ENCODE measurements around the gene THG1L. TPM values are rescaled to one million over a fixed set of nuclear protein-coding genes. Genes with fewer than 3 reads are reported as not detected.

Gene THG1L
- total and polyA plus RNA-seq, 2 donors (not counting 1 experiment from before 2014, with no cell fraction given), result 16.1 to 37.3 TPM

DNA sequence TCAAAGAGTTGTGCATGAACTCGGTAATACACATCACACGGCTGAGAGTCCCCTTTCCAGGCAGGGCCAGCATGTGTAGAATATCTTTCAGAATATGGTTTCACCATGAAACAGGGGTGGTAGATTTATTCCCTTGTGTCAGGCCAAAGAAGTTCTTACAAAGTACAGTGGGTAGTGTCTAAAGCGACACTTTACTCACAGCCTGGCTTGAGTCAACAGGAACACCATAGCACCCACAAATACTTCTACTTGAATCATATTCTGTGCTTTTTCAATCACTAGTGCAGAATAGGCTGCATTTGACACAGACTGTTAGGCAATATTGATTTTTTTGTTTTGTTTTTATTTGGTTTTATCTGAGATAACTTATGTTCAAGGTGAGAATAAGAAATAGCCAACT is 24.9 kb downstream of the THG1L start:
- TF ChIP-seq EZH2 (IDR thresholded peaks at IDR 0.05; ENCODE audit: low read length, missing control alignments), result no peak
- TF ChIP-seq, protein P1, sequence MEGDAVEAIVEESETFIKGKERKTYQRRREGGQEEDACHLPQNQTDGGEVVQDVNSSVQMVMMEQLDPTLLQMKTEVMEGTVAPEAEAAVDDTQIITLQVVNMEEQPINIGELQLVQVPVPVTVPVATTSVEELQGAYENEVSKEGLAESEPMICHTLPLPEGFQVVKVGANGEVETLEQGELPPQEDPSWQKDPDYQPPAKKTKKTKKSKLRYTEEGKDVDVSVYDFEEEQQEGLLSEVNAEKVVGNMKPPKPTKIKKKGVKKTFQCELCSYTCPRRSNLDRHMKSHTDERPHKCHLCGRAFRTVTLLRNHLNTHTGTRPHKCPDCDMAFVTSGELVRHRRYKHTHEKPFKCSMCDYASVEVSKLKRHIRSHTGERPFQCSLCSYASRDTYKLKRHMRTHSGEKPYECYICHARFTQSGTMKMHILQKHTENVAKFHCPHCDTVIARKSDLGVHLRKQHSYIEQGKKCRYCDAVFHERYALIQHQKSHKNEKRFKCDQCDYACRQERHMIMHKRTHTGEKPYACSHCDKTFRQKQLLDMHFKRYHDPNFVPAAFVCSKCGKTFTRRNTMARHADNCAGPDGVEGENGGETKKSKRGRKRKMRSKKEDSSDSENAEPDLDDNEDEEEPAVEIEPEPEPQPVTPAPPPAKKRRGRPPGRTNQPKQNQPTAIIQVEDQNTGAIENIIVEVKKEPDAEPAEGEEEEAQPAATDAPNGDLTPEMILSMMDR (conservative IDR thresholded peaks at IDR 0.05 in 1 of 2, IDR thresholded peaks at IDR 0.05 in 1 of 2; ENCODE audit: low read depth in 1 of 2, low read length in 2 of 2), result no peak

DNA sequence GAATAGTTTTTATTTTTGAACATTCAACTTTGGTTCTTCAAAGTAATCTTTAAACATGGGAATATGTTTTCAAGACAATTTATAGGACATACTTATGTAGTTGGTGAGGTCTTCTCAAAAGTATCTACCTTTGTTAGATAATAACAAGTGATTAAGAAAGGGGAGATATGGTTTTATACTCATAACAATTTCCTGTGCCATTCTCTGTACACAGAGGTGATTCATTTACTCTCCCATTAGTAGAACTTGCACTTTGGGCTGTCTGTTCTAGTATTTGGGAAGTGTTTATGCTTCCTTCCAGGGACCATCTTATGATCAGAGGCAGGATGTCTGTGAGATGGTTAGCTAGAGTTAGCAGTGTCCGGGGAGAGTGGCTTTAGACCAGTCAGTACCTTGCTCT is 27.5 kb downstream of the THG1L start:
- no peaks in the 10 kb centered on the region for H4K20me1 ChIP-seq (ENCODE audit: control insufficient read depth, extremely low read depth, insufficient read depth, low read length)

More for the DNA sequence above, 24.9 kb downstream of the THG1L start:
- no peak overlapping the region for H3K4me2 ChIP-seq (ENCODE audit: extremely low read depth, insufficient read depth, low read length)
- H3K79me2 ChIP-seq (ENCODE audit: control insufficient read depth, insufficient read depth, low read length), result no peaks in the 10 kb centered on the region
- no peak for DNase-seq (ENCODE audit: low read depth in 2 of 2)
- H3K36me3 ChIP-seq (ENCODE audit: control insufficient read depth, insufficient read depth, low read length), result peaks cover 4% of the 10 kb centered on the region
- no peak overlapping the region for H3K4me3 ChIP-seq (replicated peaks in 1 of 4; ENCODE audit: control extremely low read depth in 1 of 4, insufficient read depth in 1 of 4, low read depth in 3 of 4, low read length in 4 of 4)
- H4K20me1 ChIP-seq (ENCODE audit: control insufficient read depth, extremely low read depth, insufficient read depth, low read length), result no peaks in the 10 kb centered on the region
- H3K27ac ChIP-seq (ENCODE audit: insufficient read depth, low read length), result no peak overlapping the region
- no peaks in the 10 kb centered on the region for H3K4me1 ChIP-seq (ENCODE audit: control insufficient read depth, extremely low read depth, insufficient read depth, low read length)
- no peaks in the 10 kb centered on the region for H3K9me3 ChIP-seq (ENCODE audit: control insufficient read depth, insufficient read depth, low read depth, low read length)
- no peaks in the 10 kb centered on the region for H3K27me3 ChIP-seq (ENCODE audit: control insufficient read depth, insufficient read depth, low read length)
- no peak overlapping the region for H2AFZ ChIP-seq (ENCODE audit: low read length)
- H3K9ac ChIP-seq (ENCODE audit: insufficient read depth, low read length), result no peak overlapping the region

DNA sequence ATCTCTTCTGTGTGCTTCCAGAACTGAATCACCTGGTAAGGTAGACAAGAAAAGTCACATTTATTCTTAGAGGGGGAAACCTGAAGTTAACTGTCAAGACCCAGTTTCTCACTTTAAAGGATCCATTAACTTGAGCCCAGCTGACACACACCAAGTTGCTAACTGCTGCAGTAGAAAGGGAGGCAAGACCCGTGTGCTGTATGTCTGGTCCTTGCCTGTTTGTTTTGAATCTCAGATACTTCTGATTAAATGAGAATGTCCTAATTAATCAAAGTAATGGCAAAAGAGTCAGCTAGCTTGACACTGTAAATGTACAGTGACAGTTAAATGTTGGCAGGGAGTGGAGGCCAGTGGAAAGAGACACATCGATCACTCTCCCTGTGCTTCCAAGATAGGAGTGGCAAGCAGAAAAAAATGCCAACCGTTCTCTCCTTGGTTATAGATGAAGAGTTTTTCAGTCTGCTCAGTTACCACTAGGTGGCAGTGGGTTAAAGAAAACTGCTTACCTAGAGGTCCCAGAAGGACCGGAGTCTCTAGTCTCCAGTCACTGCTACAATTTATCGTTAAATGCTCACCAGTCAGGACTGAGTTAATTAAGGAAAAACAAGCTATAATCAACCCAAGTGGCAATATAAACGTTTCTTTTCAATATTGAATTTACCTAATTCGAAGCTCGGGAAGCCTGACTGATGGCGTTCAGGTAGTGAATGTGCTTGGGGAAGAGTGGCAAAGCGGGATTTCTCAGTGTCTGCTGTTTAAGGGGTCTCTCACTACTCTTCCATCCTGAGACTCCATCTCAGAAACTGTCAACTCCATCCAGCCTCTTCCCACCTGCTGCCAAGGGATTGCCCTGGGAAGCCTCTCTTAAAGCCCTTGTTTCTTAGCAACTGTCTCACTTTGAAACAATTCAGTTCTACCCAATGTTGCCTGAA is 30.7 kb downstream of the THG1L start:
- H3K9me3 ChIP-seq (ENCODE audit: control insufficient read depth, insufficient read depth, low read depth, low read length), result no peaks in the 10 kb centered on the region
- no peaks in the 10 kb centered on the region for H3K36me3 ChIP-seq (ENCODE audit: control insufficient read depth, insufficient read depth, low read length)
- no peak overlapping the region for H3K9ac ChIP-seq (ENCODE audit: insufficient read depth, low read length)
- DNase-seq (ENCODE audit: low read depth in 2 of 2), result peak; percentile 63 to 77
- no peaks in the 10 kb centered on the region for H3K27me3 ChIP-seq (ENCODE audit: control insufficient read depth, insufficient read depth, low read length)
- TF ChIP-seq EZH2 (IDR thresholded peaks at IDR 0.05; ENCODE audit: low read length, missing control alignments), result no peak
- TF ChIP-seq, protein P1 (conservative IDR thresholded peaks at IDR 0.05 in 1 of 2, IDR thresholded peaks at IDR 0.05 in 1 of 2; ENCODE audit: low read depth in 1 of 2, low read length in 2 of 2), result peak; percentile 65 to 80
- H3K79me2 ChIP-seq (ENCODE audit: control insufficient read depth, insufficient read depth, low read length), result no peaks in the 10 kb centered on the region
- no peaks in the 10 kb centered on the region for H4K20me1 ChIP-seq (ENCODE audit: control insufficient read depth, extremely low read depth, insufficient read depth, low read length)
- peak overlapping the region; percentile 51 for H2AFZ ChIP-seq (ENCODE audit: low read length)
- H3K4me2 ChIP-seq (ENCODE audit: extremely low read depth, insufficient read depth, low read length), result no peak overlapping the region
- no peaks in the 10 kb centered on the region for H3K4me1 ChIP-seq (ENCODE audit: control insufficient read depth, extremely low read depth, insufficient read depth, low read length)
- no peak overlapping the region for H3K4me3 ChIP-seq (replicated peaks in 1 of 4; ENCODE audit: control extremely low read depth in 1 of 4, insufficient read depth in 1 of 4, low read depth in 3 of 4, low read length in 4 of 4)
- H3K27ac ChIP-seq (ENCODE audit: insufficient read depth, low read length), result no peak overlapping the region

More for the DNA sequence above, 27.5 kb downstream of the THG1L start:
- H3K36me3 ChIP-seq (ENCODE audit: control insufficient read depth, insufficient read depth, low read length), result peaks cover 4% of the 10 kb centered on the region
- no peak overlapping the region for H3K4me2 ChIP-seq (ENCODE audit: extremely low read depth, insufficient read depth, low read length)
- H3K27ac ChIP-seq (ENCODE audit: insufficient read depth, low read length), result no peak overlapping the region
- no peaks in the 10 kb centered on the region for H3K9me3 ChIP-seq (ENCODE audit: control insufficient read depth, insufficient read depth, low read depth, low read length)
- H3K27me3 ChIP-seq (ENCODE audit: control insufficient read depth, insufficient read depth, low read length), result no peaks in the 10 kb centered on the region
- no peak overlapping the region for H3K9ac ChIP-seq (ENCODE audit: insufficient read depth, low read length)
- no peak overlapping the region for H3K4me3 ChIP-seq (replicated peaks in 1 of 4; ENCODE audit: control extremely low read depth in 1 of 4, insufficient read depth in 1 of 4, low read depth in 3 of 4, low read length in 4 of 4)
- TF ChIP-seq, protein P1 (conservative IDR thresholded peaks at IDR 0.05 in 1 of 2, IDR thresholded peaks at IDR 0.05 in 1 of 2; ENCODE audit: low read depth in 1 of 2, low read length in 2 of 2), result no peak
- no peak for TF ChIP-seq EZH2 (IDR thresholded peaks at IDR 0.05; ENCODE audit: low read length, missing control alignments)
- no peaks in the 10 kb centered on the region for H3K79me2 ChIP-seq (ENCODE audit: control insufficient read depth, insufficient read depth, low read length)
- no peak overlapping the region for H2AFZ ChIP-seq (ENCODE audit: low read length)
- H3K4me1 ChIP-seq (ENCODE audit: control insufficient read depth, extremely low read depth, insufficient read depth, low read length), result no peaks in the 10 kb centered on the region
- no peak for DNase-seq (ENCODE audit: low read depth in 2 of 2)

Data from fibroblast of lung (primary cell).